ENCODE measurements around the gene VSTM4.

The VSTM4 gene

DNA sequence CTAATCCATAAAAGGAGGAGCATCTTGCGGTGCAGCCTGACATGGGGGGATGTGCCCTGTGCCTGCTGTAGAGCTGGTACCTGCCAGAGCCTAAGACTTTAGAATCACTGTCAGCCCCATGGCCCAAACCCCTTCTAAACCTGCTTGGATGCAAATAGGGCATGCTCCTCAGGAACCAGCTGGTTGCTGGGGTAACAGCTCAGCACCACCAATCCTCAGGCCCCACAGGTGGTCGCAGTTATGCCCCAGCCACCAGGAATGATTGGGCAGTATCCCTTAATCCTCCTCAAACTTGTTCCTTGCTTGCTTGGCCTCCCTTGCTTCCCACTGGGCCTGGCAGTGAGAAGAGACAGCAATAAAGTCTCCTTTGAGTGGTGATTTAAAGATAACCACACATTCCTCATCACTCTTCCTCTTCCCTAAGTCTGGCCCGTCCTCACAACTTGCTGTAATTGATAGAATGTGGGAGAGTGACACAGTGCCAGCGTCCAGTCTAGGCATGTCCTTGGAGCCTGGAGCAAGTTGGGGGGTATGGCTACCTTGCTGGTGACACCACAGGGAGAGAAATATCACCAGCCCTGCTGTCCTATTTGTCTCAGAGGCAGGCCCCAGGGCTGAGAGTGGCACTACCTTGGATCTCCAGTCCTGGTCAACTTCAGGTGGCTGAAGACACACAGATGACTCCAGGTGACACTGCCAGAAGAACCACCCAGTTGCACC, 43.0 kb downstream of the VSTM4 start:
- no peak for DNase-seq (ENCODE audit: low read depth in 1 of 2, low spot score in 1 of 2)

DNA sequence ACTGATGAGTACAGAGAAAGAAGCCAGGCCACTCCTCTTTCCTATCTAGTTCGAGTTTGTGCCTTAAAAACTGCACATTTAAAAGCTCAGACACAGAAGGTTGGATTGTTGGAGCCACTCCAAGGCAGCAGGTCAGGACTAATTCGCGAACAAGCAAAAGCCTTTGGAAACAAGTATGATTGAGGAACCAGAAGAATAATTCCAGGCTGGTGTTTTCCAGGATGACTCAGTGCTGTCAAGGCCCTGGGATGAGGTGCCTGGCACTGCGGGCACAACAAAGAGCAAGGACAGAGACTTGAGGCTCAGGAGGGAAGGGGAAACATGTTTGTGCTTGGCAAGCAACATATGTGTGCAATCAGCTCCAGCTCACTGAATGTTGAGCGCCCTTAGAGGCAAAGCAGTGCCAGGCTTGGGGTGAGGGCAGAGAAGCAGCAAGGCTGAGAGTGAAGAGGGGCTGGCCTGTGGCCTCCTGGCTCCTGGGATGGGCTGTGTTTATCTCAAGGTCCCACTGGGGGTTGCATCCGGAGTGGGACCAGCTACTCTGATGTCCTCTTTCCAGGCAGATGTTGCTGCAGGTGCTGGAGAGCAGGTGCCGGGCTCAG, 44.1 kb downstream of the VSTM4 start:
- DNase-seq (ENCODE audit: low read depth in 1 of 2, low spot score in 1 of 2): no peak

DNA sequence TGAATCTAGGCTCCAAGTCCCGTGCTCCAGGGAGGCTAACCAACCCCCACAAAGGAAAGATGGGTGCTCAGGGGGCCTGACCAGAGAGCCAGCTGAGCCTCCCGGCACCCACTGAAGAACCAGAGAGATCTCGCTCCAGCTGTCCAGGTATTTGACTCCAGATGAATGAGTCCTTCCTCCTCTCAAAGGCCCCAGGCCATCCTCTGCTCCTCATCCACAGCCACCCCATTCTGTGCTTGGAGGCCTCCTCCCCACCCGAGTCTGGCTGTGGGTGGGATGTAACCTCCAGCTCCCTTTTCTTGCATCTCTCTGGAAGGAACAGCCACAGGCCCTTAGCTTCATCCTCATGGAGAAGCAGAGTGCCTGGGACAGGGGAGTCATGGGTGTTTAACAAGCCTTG, 44.6 kb downstream of the VSTM4 start:
- no peak for DNase-seq (ENCODE audit: low read depth in 1 of 2, low spot score in 1 of 2)

DNA sequence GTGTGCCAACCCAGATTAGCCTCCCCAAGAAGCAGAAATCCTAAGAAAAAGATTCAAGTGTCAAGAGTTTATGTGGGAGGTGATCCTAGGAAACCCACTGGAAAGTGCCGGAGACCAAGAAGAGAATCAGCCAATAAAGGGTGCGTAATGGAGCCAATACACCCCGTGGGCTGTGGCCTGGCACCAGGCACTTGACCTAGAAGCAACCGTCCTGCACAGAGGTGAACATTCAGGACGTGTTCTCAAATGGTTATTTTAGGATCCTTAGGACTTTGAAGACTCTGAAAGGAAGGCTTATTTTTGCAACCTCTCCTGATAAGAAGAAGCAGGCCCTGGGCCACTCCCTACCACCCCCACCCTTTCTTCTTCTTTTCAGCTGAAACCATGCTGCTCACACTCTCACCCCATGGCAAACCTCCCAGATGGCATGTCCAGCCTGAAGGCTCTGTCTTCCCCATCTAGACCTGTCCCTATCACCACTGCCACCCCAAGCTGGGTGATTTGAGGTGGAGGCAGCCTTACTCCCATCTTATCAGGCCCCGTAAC, 46.6 kb downstream of the VSTM4 start:
- no peak for DNase-seq (ENCODE audit: low read depth in 1 of 2, low spot score in 1 of 2)

DNA sequence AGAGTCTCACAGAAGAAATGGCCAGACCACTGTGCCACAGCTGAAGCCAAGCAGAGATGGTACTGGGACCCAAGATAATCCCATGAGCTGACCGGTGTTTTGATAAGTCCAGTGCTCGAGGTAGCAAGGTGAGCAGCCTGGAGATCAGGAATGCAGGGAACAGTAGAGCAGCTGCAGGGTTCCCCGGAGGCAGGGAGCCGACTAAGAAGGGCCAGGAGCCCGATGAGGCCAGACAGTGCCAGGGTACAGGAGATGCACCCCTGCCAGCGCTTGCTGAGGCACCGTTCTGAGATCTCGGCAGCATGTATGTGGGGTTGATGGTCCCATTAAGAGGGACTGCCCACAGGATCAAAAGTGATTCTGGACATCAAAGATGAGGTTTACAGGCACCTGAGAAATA, 47.1 kb downstream of the VSTM4 start:
- no peak for DNase-seq (ENCODE audit: low read depth in 1 of 2, low spot score in 1 of 2)

DNA sequence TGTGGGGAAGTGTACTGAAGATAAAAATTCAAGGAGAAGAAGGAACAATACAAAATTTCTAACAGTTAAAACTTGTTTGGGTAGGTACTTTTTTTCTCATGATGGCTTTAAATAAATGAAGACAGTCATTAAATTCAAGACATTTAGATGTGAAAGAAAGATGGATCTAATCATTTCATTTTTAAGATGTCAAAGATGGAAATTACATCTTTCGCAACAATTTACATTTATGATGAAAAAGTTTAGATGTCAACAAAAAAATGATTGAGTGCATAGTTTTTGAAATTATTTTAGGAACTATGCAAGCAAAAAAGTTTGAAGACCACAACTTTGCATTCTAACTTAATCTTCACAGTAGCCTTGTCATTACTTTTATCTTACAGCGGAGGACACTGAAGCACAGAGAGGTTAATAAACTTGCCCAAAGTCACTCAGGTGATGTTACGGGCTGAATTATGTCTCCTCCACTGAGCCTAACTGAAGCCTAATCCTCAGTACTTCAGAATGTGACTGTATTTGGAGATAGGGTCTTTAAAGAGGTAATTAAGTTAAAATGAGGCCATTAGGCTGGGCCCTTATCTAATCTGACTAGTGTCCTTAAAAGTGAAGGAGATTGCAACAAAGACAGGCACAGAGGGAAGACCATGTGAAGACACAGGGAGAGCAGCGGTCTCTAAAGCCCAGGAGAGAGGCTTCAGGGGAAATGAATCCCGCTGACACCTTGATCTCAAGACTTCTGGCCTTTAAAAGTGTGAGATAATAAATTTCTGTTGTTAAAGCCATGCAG, 48.2 kb downstream of the VSTM4 start:
- DNase-seq (ENCODE audit: low read depth in 1 of 2, low spot score in 1 of 2): no peak

DNA sequence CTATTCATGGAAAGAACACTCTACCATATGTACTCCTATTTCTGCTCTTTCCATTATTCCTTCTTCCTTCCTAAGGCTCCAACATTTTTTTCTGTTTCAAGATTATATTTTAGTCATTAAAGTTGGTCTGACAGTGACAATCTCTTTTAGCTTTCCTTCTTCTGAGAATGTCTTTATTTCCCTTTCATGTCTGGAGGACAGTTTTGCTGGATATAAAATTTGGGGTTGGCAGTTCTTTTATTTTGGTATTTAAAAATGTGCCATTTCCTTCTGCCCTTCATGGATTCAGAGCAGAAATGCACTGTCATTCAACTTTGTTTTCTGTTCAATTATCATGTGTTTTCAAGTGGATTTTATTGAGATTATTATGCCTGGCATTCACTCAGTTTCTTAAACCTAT, 53.1 kb downstream of the VSTM4 start:
- DNase-seq (ENCODE audit: low read depth in 1 of 2, low spot score in 1 of 2): no peak

DNA sequence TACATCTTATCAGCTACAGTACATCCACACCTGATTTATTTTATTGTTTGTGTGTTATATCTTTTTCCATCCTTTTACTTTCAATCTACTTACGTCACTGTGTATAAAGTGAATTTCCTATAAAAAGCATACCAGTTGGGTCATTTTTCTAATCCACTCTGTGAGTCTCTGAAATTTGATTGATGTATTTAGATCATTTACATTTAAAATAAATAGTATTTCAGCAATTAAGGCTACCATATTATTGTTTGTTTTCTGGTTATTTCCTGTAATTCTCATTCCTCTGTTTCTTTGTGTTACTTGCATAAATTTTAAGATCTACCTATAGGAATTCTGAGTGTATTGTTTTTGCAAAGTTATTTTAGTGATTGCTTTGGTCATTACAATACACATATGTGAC, 53.7 kb downstream of the VSTM4 start:
- DNase-seq (ENCODE audit: low read depth in 1 of 2, low spot score in 1 of 2): no peak

DNA sequence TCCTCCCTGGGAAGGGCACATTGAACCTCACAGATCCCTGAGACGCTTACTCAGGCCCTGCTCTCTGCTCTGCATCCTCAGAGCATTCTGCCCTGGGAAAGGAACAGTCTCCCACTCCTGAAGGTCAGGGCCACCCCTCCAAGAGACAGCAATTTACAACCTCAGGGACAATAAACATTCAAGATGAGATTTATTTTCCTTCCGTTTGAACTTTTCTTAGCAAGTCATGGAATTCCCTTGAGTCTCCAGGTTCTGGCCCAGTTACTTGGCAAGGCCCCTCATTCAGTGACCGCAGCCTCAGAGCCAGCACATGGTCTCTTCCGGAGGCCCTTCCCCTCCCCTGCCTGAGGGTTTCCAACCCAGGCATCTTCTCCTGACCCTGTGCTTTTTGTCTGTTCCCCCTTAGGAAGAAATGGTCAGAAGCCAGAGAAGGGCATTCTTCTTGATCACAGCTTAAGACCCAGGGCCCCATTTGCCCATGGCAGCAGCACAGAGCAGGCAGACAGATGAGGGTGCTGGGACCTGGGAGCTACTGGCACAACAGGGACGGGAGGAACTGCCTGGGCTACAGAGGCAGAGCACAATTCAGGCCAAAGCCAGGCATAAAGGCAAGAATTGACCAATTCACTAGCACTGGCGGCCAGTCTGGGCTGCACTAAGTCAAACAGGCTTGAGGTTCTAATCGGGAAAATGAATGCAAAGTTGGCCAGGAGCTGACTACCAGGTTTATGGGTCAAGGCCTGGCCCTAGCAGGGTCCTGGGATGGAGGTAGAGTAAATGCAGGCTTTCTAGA, 56.7 kb downstream of the VSTM4 start:
- DNase-seq (ENCODE audit: low read depth in 1 of 2, low spot score in 1 of 2): no peak

DNA sequence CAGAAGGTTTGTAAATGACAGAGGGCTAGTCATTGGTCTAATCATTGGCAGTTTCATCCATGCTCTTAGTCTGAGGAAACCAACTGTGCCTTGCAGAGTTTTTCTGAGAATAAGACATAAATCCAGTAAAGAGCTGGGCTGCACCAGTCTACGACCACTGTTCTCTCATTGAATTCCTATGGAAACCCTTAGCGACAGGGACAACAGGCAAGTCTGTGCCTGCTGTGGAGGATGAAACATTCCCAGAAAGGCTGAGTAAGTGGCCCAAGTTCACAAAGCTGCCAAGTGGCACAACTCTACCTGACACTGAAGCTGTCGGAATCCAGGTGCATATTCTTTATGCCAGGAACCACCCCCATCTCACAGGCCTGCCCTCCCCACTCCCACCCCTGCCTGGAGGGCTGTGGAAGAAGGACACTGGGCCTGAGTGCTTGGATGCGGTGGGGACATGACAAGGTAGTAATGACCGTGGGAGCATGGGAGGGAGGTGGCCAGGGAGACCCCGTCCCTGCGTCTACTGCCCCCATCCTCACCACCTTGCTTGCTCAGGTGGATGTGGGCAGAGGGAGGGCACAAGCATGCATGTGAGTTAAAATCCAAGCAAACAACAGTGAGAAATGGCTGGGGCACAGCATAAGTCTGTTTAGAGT, 58.0 kb downstream of the VSTM4 start:
- DNase-seq (ENCODE audit: low read depth in 1 of 2, low spot score in 1 of 2): no peak

DNA sequence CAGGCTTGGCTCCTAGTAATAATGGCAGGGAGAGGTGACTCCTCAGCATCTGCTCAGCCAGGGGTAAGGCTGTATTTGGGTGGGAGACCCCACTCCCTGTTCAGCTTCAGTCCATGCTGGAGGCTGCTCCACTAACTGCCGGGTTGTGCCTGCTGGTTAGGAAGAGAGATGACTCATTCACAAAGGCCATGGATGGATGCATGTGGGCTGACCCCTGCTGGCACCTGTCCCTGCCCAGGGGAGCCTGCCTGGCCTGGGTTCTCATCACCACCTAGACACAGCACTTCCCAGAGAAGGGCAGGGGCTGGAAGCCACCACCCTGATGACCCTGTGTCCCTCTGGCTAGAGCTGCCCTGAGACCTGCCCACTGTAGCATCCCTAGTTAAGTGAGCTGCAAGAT, 59.0 kb downstream of the VSTM4 start:
- DNase-seq (ENCODE audit: low read depth in 1 of 2, low spot score in 1 of 2): no peak

DNA sequence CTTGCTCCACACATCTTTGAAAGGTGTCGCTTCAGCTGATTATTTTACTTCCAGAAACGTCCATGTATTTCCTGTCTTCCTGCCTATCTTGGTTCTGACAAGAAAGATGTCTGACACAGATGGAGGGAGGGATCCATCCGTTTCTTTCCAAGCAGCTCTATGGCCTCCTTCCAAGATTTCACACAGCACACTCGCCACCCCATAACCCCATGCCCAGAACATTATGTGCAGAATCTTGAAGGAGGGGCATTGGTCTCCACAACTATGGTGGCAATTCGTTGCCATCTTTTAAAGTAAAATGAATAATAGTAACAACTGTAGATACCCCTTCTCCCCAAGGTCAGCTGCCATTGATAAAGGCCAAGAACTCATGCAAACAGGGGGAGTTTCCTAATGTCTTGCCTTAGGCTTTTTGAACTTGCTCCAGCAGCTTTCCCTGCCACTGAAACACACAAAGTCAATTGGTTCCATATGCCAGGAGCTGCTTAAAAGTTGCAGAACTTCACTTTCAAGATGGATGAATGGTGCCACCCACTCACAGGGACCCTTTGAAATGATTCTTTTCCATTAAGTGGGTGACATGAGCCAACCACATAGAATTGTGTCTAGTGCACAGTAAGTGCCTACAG, 60.0 kb downstream of the VSTM4 start:
- DNase-seq (ENCODE audit: low read depth in 1 of 2, low spot score in 1 of 2): no peak

DNA sequence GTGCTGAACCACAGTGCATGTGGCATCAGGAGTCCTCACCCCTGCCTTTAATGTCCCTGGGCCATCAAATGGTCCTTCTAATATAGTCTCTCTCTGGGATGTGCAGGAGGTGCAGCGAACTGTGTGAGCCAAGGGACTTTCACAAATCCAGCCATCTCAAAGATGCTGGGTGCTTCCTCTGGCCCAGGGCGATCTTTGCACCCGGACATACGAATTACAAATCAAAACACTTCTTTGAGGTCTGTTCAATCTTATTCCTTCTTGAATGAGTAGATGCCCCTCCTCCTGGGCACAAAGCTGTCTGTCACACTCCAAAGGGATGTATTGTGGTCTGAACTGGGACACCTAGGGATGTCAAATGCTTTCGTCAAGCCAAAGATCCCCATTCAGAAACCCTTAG, 60.6 kb downstream of the VSTM4 start:
- no peak for DNase-seq (ENCODE audit: low read depth in 1 of 2, low spot score in 1 of 2)

DNA sequence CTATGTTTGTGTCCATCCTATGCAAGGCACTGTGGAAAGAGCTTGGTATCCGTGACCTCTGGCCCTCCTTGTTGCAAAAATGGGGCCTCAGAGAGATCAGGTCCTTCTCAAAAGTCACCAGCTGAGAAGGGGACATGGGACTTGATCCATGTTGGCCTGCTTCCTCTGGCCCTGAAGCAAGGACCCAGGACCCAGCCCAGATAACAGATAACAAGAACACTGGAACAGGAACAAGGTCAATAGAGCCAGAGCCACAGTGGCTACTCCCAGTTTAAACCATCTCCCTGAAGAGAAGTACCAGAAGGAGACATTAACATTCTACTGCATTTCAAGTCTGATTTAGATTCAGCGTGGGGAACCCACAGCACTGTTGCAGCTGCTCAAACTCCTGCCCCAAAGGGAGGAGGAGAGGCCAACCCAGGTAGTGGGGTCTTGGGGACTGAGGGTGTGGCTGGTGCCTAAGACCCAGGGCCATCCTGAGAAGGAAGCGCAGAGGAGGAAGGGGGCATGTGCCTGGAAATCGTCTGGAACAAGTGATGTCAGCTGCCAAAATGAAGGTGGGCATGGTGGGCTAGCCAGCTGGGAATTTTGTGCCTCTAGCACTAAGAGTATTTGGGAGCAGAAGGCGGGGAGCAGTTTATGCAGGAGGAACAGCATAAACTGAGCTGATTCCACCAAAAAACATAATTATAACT, 61.2 kb downstream of the VSTM4 start:
- DNase-seq (ENCODE audit: low read depth in 1 of 2, low spot score in 1 of 2): no peak

DNA sequence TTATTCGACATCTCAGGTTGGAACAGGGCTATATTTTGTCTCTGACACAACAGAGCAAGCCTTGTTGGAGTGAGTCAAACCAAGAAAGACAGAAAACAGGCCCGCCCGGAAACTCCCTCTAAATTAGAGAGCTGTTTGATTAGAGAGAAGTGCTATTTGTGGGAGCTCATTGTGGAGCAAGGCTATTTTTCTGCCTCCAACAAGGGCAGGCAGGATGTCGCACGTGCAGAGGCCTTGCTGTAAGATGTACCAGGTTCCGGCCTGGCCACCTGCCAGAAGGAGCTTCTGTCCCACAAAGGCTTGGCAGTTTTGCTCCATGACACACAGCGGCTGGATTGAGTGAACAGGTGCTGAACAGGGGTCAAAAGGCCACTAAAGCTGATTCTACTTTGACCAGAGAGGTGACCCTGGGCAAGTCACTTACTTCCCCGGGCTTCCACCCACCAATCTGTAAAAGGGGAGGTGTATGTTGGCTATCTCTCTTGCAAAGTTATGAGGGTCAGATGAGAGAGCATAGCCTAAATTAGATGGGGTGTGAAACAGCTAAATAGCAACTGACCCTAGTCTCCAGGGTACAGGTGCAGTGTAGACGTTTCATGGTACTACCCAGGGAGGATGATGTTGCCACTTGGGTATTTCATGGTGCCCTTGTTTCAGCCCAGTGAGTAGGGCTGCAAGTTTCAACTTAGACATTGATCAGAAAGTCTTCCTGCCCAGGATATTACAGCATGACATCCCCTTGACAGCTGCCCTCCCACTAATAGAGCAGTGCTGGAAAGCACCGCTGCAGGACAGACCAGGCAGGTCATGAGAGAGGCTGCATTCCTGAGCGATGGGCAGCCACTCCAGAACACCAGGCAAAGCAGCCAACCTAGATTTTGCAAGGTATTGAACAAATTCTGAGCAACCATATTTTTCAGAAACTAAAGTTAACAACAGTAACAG, 62.0 kb downstream of the VSTM4 start:
- no peak for DNase-seq (ENCODE audit: low read depth in 1 of 2, low spot score in 1 of 2)

DNA sequence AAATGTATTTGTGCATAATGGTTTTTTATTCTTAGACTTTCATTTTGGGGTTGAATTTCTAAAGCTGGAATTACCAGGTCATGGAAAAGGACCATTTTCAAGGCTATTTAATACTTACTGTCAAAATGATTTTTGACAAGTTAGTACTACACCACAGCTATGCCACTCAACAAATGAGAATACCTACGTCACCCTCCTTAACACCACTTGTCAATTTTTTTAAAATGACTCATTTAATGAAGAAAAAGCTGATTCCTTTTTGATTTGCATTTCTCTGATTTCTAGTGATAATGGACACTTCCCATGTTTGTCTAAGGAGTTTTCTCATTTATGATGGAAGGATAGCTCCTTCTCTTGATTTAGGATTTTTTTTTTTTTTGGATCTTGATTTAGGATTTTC, 63.3 kb downstream of the VSTM4 start:
- no peak for DNase-seq (ENCODE audit: low read depth in 1 of 2, low spot score in 1 of 2)

DNA sequence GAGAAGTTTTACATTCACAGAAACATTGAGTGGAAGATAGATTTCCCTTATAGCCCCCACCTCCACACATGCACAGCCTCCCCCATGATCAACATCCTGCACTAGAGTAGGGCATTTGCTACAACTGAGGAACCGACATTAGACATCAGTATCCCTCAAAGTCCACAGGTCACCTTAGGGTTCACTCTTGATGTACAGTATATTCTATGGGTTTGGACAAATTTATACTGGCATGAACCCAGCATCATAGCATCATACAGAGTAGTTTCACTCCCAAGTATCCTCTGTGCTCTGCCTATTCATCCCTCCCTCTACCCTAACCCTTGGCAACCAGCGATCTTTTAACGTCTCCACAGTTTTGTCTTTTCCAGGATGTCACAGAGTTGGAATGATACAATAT, 64.4 kb downstream of the VSTM4 start:
- DNase-seq (ENCODE audit: low read depth in 1 of 2, low spot score in 1 of 2): no peak

DNA sequence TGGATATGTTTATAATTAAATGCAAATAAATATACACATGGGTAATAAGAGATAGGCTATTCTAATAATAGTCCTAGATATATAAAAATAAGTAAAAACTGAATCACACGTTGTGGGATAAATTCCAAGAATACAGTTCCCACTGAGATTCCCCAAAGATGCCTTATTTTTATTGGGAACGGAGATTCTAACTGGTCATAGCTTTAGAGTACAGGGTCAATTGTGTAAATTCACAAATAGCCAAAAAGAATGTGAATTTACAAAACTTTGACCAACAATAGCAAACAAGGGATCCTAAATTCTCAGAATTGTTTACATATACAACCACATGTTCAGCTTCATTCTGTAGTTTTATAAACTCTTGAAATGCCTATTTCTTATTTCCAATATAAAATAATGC, 65.0 kb downstream of the VSTM4 start:
- DNase-seq (ENCODE audit: low read depth in 1 of 2, low spot score in 1 of 2): no peak

DNA sequence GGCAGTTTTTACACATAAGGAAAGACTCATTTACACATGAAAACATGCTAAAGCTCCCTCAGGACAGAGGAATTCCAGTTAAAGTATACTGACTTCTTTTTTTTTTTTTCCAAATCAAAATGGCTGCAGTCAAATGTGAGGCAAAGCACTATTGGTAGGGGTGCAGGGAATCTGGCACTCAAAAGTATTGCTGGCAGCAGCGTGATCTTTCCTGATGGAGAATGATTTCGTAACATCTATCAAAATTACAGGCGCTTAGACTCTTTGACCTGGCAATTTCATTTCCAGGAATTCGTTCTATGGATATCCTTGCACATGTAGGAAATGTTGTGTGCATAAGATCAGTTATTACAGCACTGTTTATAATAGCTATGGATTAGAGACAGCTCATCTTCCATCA, 65.7 kb downstream of the VSTM4 start:
- no peak for DNase-seq (ENCODE audit: low read depth in 1 of 2, low spot score in 1 of 2)

Data from activated CD4-positive, alpha-beta T cell treated with anti-CD3 and anti-CD28 coated beads, Interleukin-2, amount 50 U/mL, for 24 hours (primary cell).